ENCODE results near the gene IL34.
"Not testable (repeated sequence)": the region's sequence is repeated elsewhere in the genome, so short reads cannot be mapped to it uniquely, and the experiment has no call there.

The IL34 gene

DNA sequence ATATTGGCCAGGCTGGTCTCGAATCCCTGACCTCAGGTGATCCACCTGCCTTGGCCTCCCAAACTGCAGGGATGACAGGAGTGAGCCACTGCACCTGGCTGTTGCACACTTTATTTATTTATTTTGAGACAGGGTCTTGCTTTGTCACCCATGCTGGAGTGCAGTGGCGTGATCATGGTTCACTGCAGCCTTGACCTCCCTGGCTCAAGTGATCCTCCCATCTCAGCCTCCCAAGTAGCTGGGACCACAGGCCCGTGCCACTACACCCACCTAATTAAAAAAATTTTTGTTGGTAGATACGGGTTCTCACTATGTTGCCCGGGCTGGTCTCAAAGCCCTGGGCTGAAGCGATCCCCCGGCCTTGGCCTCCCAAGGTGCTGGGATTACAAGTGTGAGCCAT is 3.1 kb upstream of the IL34 start:
- not testable (repeated sequence) for H3K23ac ChIP-seq (ENCODE audit: low read length); H4K12ac ChIP-seq (ENCODE audit: low read depth, low read length); H3K4me1 ChIP-seq (ENCODE audit: control insufficient read depth in 1 of 2, insufficient read depth in 2 of 2, low read length in 2 of 2); H3K4me2 ChIP-seq (ENCODE audit: low read length); H2BK5ac ChIP-seq (ENCODE audit: low read depth, low read length, poor library complexity); H4K91ac ChIP-seq (ENCODE audit: low read depth, low read length); H2BK12ac ChIP-seq (ENCODE audit: low read length); H3K18ac ChIP-seq (ENCODE audit: low read length); H3K4me3 ChIP-seq (ENCODE audit: low read depth, low read length); H3K4ac ChIP-seq (ENCODE audit: low read depth, low read length); H3K79me2 ChIP-seq (ENCODE audit: control insufficient read depth, insufficient read depth, low read length, poor library complexity); H3K27ac ChIP-seq (ENCODE audit: low read depth, low read length); H2AFZ ChIP-seq (ENCODE audit: insufficient read depth, low read length, poor library complexity); H3K9ac ChIP-seq (ENCODE audit: low read length); H4K8ac ChIP-seq (ENCODE audit: low read depth, low read length); H3K36me3 ChIP-seq (ENCODE audit: control insufficient read depth in 1 of 2, insufficient read depth in 2 of 2, low read length in 2 of 2); H2BK120ac ChIP-seq (ENCODE audit: insufficient read depth, low read length, poor library complexity); H3K27me3 ChIP-seq (ENCODE audit: insufficient read depth, low read length); H2AK5ac ChIP-seq (ENCODE audit: low read length); DNase-seq; H3K14ac ChIP-seq (ENCODE audit: low read length); H3K9me3 ChIP-seq (ENCODE audit: insufficient read depth, low read depth, low read length); H3K79me1 ChIP-seq (ENCODE audit: low read length)
- no CpG with 5 or more reads among the region's 7 CpGs for WGBS (ENCODE audit: extremely low coverage, insufficient coverage, insufficient read length)

DNA sequence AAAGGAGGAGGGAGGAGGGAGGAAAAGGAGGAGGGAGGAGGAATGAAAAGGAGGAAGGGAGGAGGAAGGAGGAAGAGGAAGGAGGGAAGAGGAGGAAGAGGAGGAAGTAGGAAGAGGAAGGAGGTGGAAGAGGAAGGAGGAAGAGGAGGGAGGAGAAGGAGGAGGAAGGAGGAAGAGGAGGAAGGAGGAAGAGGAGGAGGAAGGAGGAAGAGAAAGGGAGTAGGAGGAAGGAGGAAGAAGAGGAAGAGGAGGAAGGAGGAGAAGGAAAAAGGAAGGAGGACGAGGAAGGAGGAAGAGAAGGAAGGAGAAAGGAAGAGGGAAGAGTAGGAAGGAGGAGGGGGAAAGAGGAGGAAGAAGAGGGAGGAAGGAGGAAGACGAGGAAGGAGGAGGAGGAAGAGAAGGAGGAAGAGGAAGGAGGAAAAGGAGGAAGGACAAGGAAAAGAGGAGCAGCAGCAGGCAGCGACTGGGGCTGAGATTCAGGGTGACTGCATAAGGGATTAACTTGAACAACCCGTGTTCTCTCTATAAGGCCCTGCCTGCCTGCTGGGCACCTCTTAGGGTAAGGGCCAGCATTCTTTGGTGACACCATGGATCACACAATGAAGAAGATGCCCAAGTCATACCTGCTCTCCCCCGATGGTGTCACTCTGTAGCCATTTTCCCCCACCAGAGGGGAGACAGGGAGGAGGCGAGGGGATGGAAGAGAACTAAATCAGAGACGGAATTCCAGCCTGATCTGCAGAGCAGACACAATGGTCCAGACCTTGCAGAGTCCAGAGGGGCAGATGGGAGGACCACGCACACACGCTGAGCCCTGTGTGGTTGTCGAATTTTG is 1.4 kb upstream of the IL34 start:
- Histone ChIP-seq H3K23ac (ENCODE audit: low read length) (no peak overlapping the region), H3K9ac (ENCODE audit: low read length) (no peak overlapping the region), H3K4me2 (ENCODE audit: low read length) (no peak overlapping the region), H3K79me1 (ENCODE audit: low read length) (no peaks in the 10 kb centered on the region), H3K27ac (ENCODE audit: low read depth, low read length) (no peak overlapping the region), H3K27me3 (ENCODE audit: insufficient read depth, low read length) (no peaks in the 10 kb centered on the region), H3K36me3 (ENCODE audit: control insufficient read depth in 1 of 2, insufficient read depth in 2 of 2, low read length in 2 of 2) (no peaks in the 10 kb centered on the region), H2BK120ac (ENCODE audit: insufficient read depth, low read length, poor library complexity) (no peak overlapping the region), H2BK5ac (ENCODE audit: low read depth, low read length, poor library complexity) (no peak overlapping the region), H4K8ac (ENCODE audit: low read depth, low read length) (no peak overlapping the region), H3K4ac (ENCODE audit: low read depth, low read length) (no peak overlapping the region), H4K12ac (ENCODE audit: low read depth, low read length) (no peak overlapping the region), H3K4me1 (ENCODE audit: control insufficient read depth in 1 of 2, insufficient read depth in 2 of 2, low read length in 2 of 2) (peaks cover 0 to 2% of the 10 kb centered on the region in 2 experiments), H3K14ac (ENCODE audit: low read length) (no peak overlapping the region), H3K4me3 (ENCODE audit: low read depth, low read length) (no peak overlapping the region), H2BK12ac (ENCODE audit: low read length) (no peak overlapping the region), H3K18ac (ENCODE audit: low read length) (no peak overlapping the region), H2AFZ (ENCODE audit: insufficient read depth, low read length, poor library complexity) (no peak overlapping the region), H2AK5ac (ENCODE audit: low read length) (no peak overlapping the region), H3K9me3 (ENCODE audit: insufficient read depth, low read depth, low read length) (peaks cover 4% of the 10 kb centered on the region), H4K91ac (ENCODE audit: low read depth, low read length) (no peak overlapping the region), H3K79me2 (ENCODE audit: control insufficient read depth, insufficient read depth, low read length, poor library complexity) (no peaks in the 10 kb centered on the region)
- DNase-seq = no peak
- no CpG with 5 or more reads among the region's 10 CpGs for WGBS (ENCODE audit: extremely low coverage, insufficient coverage, insufficient read length)

DNA sequence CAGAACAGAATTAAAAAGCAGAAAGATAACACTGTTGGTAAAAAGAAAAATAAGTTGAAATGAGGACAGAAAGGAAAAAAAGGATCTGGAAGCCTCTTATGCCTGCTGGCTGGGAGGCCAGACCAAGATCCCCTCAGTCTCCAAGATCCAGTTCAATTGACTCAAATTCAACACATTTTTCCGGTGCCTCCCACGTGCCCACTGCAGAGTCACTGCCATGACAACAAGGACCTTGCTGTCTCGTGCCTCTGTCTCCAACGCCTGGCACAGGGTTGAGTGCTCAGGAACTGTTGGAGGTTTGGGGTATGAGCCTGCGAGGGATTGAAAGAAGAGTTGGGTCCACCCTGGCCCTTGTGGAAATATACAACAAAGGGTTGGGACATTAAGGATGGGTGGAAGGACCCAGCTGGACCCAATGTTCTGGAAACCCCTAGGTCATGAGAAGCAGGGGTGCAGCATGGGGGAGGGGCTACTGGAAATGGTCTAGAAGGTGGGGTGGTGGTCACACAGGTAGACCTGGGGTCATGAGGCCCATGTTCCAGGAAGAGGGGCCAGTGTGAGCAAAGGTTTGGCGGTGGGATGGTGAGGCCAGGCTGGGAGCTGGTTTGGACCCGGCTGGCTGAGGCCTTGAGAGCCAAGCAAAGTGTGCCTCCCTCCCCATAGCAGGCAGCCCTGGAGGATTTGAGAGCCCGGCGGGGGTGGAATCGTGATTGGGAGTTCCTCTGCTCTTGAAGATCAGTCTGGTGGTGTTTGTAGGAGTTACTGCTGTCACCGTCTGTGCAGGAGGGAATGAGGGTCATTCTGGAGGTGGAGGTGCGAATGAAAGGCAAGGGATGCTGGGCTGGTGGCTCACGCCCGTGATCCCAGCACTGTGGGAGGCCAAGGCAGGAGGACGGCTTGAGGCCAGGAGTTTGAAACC is 1.3 kb downstream of the IL34 start:
- peaks cover 0 to 2% of the 10 kb centered on the region in 2 experiments for H3K36me3 ChIP-seq (ENCODE audit: control insufficient read depth in 1 of 2, insufficient read depth in 2 of 2, low read length in 2 of 2)
- no CpG with 5 or more reads among the region's 15 CpGs for WGBS (ENCODE audit: extremely low coverage, insufficient coverage, insufficient read length)
- no peak overlapping the region for H2AK5ac ChIP-seq (ENCODE audit: low read length)
- H3K27ac ChIP-seq (ENCODE audit: low read depth, low read length) = no peak overlapping the region
- H3K79me2 ChIP-seq (ENCODE audit: control insufficient read depth, insufficient read depth, low read length, poor library complexity) = no peaks in the 10 kb centered on the region
- peaks cover 4% of the 10 kb centered on the region for H3K9me3 ChIP-seq (ENCODE audit: insufficient read depth, low read depth, low read length)
- H3K4me2 ChIP-seq (ENCODE audit: low read length) = no peak overlapping the region
- no peak for DNase-seq
- H3K9ac ChIP-seq (ENCODE audit: low read length) = no peak overlapping the region
- H4K91ac ChIP-seq (ENCODE audit: low read depth, low read length) = no peak overlapping the region
- no peak overlapping the region for H3K23ac ChIP-seq (ENCODE audit: low read length)
- no peak overlapping the region for H4K8ac ChIP-seq (ENCODE audit: low read depth, low read length)
- no peak overlapping the region for H3K4ac ChIP-seq (ENCODE audit: low read depth, low read length)
- H3K4me3 ChIP-seq (ENCODE audit: low read depth, low read length) = no peak overlapping the region
- no peak overlapping the region for H2BK12ac ChIP-seq (ENCODE audit: low read length)
- no peak overlapping the region for H4K12ac ChIP-seq (ENCODE audit: low read depth, low read length)
- H2BK120ac ChIP-seq (ENCODE audit: insufficient read depth, low read length, poor library complexity) = no peak overlapping the region
- no peak overlapping the region for H2BK5ac ChIP-seq (ENCODE audit: low read depth, low read length, poor library complexity)
- no peak overlapping the region for H2AFZ ChIP-seq (ENCODE audit: insufficient read depth, low read length, poor library complexity)
- no peaks in the 10 kb centered on the region for H3K27me3 ChIP-seq (ENCODE audit: insufficient read depth, low read length)
- H3K4me1 ChIP-seq (ENCODE audit: control insufficient read depth in 1 of 2, insufficient read depth in 2 of 2, low read length in 2 of 2) = peaks cover 0 to 2% of the 10 kb centered on the region in 2 experiments
- H3K18ac ChIP-seq (ENCODE audit: low read length) = no peak overlapping the region
- H3K14ac ChIP-seq (ENCODE audit: low read length) = no peak overlapping the region
- H3K79me1 ChIP-seq (ENCODE audit: low read length) = no peaks in the 10 kb centered on the region

DNA sequence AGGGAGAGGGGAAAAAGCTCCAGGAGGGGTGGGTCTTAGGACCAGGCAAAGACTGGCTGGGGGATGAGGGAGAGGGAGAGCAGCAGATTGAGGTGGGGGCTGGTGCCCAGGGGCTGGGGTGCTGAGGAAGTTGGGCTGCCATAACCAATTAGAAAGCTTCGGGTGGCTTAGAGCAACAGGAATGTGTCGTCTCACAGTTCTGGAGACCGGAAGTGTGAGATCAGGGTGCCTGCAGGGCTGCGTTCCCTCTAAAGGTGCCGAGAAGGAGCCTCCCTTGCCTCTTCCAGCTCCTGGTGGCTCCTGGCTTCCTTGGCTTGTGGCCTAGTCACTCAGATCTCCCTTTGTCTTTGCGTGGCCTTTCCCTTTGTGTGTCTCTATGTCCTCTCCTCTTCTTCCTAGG is 2.2 kb downstream of the IL34 start:
- peaks cover 4% of the 10 kb centered on the region for H3K9me3 ChIP-seq (ENCODE audit: insufficient read depth, low read depth, low read length)
- H2AFZ ChIP-seq (ENCODE audit: insufficient read depth, low read length, poor library complexity) = no peak overlapping the region
- H4K91ac ChIP-seq (ENCODE audit: low read depth, low read length) = no peak overlapping the region
- no peak overlapping the region for H2BK120ac ChIP-seq (ENCODE audit: insufficient read depth, low read length, poor library complexity)
- H3K9ac ChIP-seq (ENCODE audit: low read length) = no peak overlapping the region
- no peak overlapping the region for H4K8ac ChIP-seq (ENCODE audit: low read depth, low read length)
- DNase-seq = peak; percentile 82 to 90
- H3K4me1 ChIP-seq (ENCODE audit: control insufficient read depth in 1 of 2, insufficient read depth in 2 of 2, low read length in 2 of 2) = peaks cover 0 to 2% of the 10 kb centered on the region in 2 experiments
- H3K27ac ChIP-seq (ENCODE audit: low read depth, low read length) = no peak overlapping the region
- H2AK5ac ChIP-seq (ENCODE audit: low read length) = no peak overlapping the region
- no peaks in the 10 kb centered on the region for H3K27me3 ChIP-seq (ENCODE audit: insufficient read depth, low read length)
- no peak overlapping the region for H3K23ac ChIP-seq (ENCODE audit: low read length)
- H4K12ac ChIP-seq (ENCODE audit: low read depth, low read length) = no peak overlapping the region
- H2BK5ac ChIP-seq (ENCODE audit: low read depth, low read length, poor library complexity) = no peak overlapping the region
- no peak overlapping the region for H3K4me2 ChIP-seq (ENCODE audit: low read length)
- H3K79me2 ChIP-seq (ENCODE audit: control insufficient read depth, insufficient read depth, low read length, poor library complexity) = no peaks in the 10 kb centered on the region
- no peak overlapping the region for H2BK12ac ChIP-seq (ENCODE audit: low read length)
- no CpG with 5 or more reads among the region's 6 CpGs for whole genome bisulfite sequencing (ENCODE audit: extremely low coverage, insufficient coverage, insufficient read length)
- peaks cover 0 to 2% of the 10 kb centered on the region in 2 experiments for H3K36me3 ChIP-seq (ENCODE audit: control insufficient read depth in 1 of 2, insufficient read depth in 2 of 2, low read length in 2 of 2)
- H3K4me3 ChIP-seq (ENCODE audit: low read depth, low read length) = no peak overlapping the region
- H3K79me1 ChIP-seq (ENCODE audit: low read length) = no peaks in the 10 kb centered on the region
- H3K4ac ChIP-seq (ENCODE audit: low read depth, low read length) = no peak overlapping the region
- H3K18ac ChIP-seq (ENCODE audit: low read length) = no peak overlapping the region
- H3K14ac ChIP-seq (ENCODE audit: low read length) = no peak overlapping the region
